HepG2 (cell line): ENCODE measurements around the gene NRL. TPM values are rescaled to one million over a fixed set of nuclear protein-coding genes. Genes with fewer than 3 reads are reported as not detected.

Experiments
- ARID4A ChIP-seq: sonication (generic); formaldehyde crosslinking; IDR thresholded peaks from 2 replicates; pipeline ENCODE4 v1.5.0; 2020; ENCODE audit warnings: mild to moderate bottlenecking, missing genetic modification reagents, borderline replicate concordance
- FOXC1 ChIP-seq: sonication (generic); formaldehyde crosslinking; IDR thresholded peaks from 2 replicates; pipeline ENCODE4 v1.8.0; 2022; ENCODE audit warnings: mild to moderate bottlenecking, missing genetic modification reagents, borderline replicate concordance
- GRHL1 ChIP-seq: sonication (generic); formaldehyde crosslinking; conservative IDR thresholded peaks from 2 replicates; pipeline ENCODE4 v1.8.0; 2022; ENCODE audit warnings: missing genetic modification reagents
- KLF9 ChIP-seq: IDR thresholded peaks from 2 replicates; pipeline ENCODE4 v1.6.1; 2016; ENCODE audit warnings: low read depth
- NFAT5 ChIP-seq: sonication (generic); formaldehyde crosslinking; IDR thresholded peaks from 2 replicates; pipeline ENCODE4 v1.4.0; 2020; ENCODE audit warnings: missing genetic modification reagents
- RARA ChIP-seq: IDR thresholded peaks from 2 replicates; pipeline ENCODE4 v1.6.1; 2016; ENCODE audit warnings: missing genetic modification reagents, missing compliant biosample characterization
- SIX4 ChIP-seq: sonication (generic); formaldehyde crosslinking; IDR thresholded peaks from 2 replicates; pipeline ENCODE4 v1.4.0; 2020; ENCODE audit warnings: missing genetic modification reagents
- STAG1 ChIP-seq: sonication (generic); formaldehyde crosslinking; IDR thresholded peaks from 2 replicates; pipeline ENCODE4 v1.4.0; 2020; ENCODE audit warnings: missing genetic modification reagents
- TARDBP ChIP-seq: sonication (generic); formaldehyde crosslinking; IDR thresholded peaks from 2 replicates; pipeline ENCODE4 v1.8.0; 2022; ENCODE audit warnings: mild to moderate bottlenecking, missing genetic modification reagents
- ZBTB25 ChIP-seq: IDR thresholded peaks from 2 replicates; pipeline ENCODE4 v1.6.1; 2018; ENCODE audit warnings: missing genetic modification reagents
- ZBTB38 ChIP-seq: sonication (generic); formaldehyde crosslinking; IDR thresholded peaks from 2 replicates; pipeline ENCODE4 v1.5.1; 2020; ENCODE audit warnings: mild to moderate bottlenecking, missing genetic modification reagents
- ZNF121 ChIP-seq: sonication (generic); formaldehyde crosslinking; IDR thresholded peaks from 2 replicates; pipeline ENCODE4 v1.5.0; 2020; ENCODE audit warnings: mild to moderate bottlenecking, missing genetic modification reagents
- ZNF83 ChIP-seq: sonication (generic); formaldehyde crosslinking; IDR thresholded peaks from 2 replicates; pipeline ENCODE4 v1.4.0; 2020; ENCODE audit warnings: missing genetic modification reagents, mild to moderate bottlenecking, borderline replicate concordance
- ZNF891 ChIP-seq: sonication (generic); formaldehyde crosslinking; IDR thresholded peaks from 2 replicates; pipeline ENCODE4 v1.5.0; 2020; ENCODE audit warnings: mild to moderate bottlenecking, missing genetic modification reagents
- polyA plus RNA-seq, 8 experiments: library from polyadenylated mRNA; depleted of rRNA in 3 of 8; stranded (reverse) in 7 of 8; unstranded in 1 of 8; fragments of >200 nt; fragmentation: Illumina TruSeq in 4 of 8; extraction: Trizol in 4 of 8; gene quantifications; 2 replicates each; pipeline versions ENCODE4 v1.2.1 to v1.2.3, GENCODE V29; 2011 to 2016; ENCODE audit warnings: low read depth in 4 of 8, missing spikeins in 1 of 8, mixed read lengths in 1 of 8; ENCODE audit not compliant: insufficient read depth in 1 of 8
- total RNA-seq, 5 experiments: library from RNA; depleted of rRNA; stranded (reverse); fragments of >200 nt; fragmentation: Illumina TruSeq; extraction: Trizol; gene quantifications; 2 replicates each; pipeline ENCODE4 v1.2.3, GENCODE V29; 2016; ENCODE audit warnings: low read depth in 1 of 5
- TF ChIP-seq, protein P1 (sequence below): sonication (generic); formaldehyde crosslinking; IDR thresholded peaks from 2 replicates; pipeline ENCODE4 v1.8.0; 2022; ENCODE audit warnings: mild to moderate bottlenecking, missing genetic modification reagents, moderate library complexity

The NRL gene
- total and polyA plus RNA-seq, 2 of the 13 experiments (the other 11 are each of a cell fraction or from before 2014, with no cell fraction given): 2.5 to 4.7 TPM

GRCh38 chr14:24114532-24115421 is at the start of gene NRL, which contains the start of gene DCAF11 (continued):
- peak; percentile 76; the same call in 1 of the 2 replicates for TF ChIP-seq ZBTB25 (CRISPR knock-in tag)
- TF ChIP-seq TARDBP (CRISPR knock-in tag): peak; percentile 98
- peak; percentile 95 for TF ChIP-seq ARID4A (CRISPR knock-in tag)
- TF ChIP-seq STAG1: peak; percentile 40
- peak; percentile 95 for TF ChIP-seq ZBTB38 (CRISPR knock-in tag)
- TF ChIP-seq ZNF83 (CRISPR knock-in tag): 0 out of 2 replicates have a peak, but pooled peaks have one; percentile 86
- peak; percentile 71; the same call in 1 of the 2 replicates for TF ChIP-seq ZNF891 (CRISPR knock-in tag)
- peak; percentile 67; the same call in 1 of the 2 replicates for TF ChIP-seq RARA (CRISPR knock-in tag)
- TF ChIP-seq FOXC1: peak; percentile 85; the same call in 1 of the 2 replicates
- no peak for TF ChIP-seq GRHL1 (CRISPR knock-in tag)
- no peak for TF ChIP-seq ZNF121 (CRISPR knock-in tag)
- TF ChIP-seq, protein P1, sequence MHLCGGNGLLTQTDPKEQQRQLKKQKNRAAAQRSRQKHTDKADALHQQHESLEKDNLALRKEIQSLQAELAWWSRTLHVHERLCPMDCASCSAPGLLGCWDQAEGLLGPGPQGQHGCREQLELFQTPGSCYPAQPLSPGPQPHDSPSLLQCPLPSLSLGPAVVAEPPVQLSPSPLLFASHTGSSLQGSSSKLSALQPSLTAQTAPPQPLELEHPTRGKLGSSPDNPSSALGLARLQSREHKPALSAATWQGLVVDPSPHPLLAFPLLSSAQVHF (CRISPR knock-in tag): no peak
- peak; percentile 90 for TF ChIP-seq NFAT5
- peak; percentile 82 for TF ChIP-seq SIX4
- TF ChIP-seq KLF9 (CRISPR knock-in tag): peak; percentile 99
